ENCODE data around the gene NEIL3.

NEIL3 gene

DNA sequence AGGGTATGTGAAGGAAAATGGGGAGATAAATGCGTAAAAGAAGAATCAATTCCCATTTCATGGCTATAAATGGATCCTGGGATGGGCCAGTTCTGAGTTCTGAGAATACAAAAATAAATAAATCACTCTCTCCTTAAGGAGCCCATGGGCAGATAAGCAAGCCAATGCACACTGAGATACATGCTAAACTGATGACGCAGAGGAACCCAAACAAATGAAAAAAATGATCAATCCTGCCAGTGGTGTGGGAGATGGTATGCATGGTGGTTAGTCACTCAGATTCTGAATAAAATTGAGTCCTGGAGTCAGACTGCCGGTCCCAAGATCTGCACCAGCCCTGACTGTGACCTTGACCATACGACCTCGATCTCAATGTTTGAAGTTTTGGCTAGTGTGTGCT lies 59.7 kb downstream of the NEIL3 start:
- Histone ChIP-seq H3K36me3 (ENCODE audit: insufficient read depth, low read length) (no peaks in the 10 kb centered on the region), H3K4me3 (ENCODE audit: low read depth, low read length) (no peak overlapping the region), H3K27ac (ENCODE audit: low read depth, low read length) (no peak overlapping the region), H2AFZ (ENCODE audit: low read length, unreplicated experiment) (peak overlapping the region; percentile 26), H3K79me2 (ENCODE audit: control insufficient read depth, insufficient read depth, low read length, unreplicated experiment) (no peaks in the 10 kb centered on the region), H3K4me1 (ENCODE audit: control insufficient read depth, insufficient read depth, low read length, unreplicated experiment) (peaks cover 10% of the 10 kb centered on the region), H3K27me3 (ENCODE audit: insufficient read depth, low read length) (no peaks in the 10 kb centered on the region)

DNA sequence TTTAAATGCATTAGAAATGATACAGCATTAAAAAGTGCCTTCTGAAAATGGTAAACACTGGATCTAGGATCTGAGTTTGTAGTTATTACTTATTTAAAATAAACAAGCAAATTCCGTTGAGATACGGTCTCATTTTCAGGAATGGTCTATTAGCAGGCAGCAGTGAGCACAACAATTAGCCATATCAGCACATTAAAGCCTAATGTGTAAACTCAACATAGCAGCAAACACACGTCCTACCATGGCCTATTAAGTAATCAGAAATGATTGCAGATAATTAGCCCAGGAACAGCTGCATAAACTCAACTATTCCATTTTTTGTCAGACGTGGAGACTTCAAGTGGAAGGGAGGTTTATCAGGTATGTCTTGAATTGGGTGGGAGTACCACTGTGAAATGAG lies 61.8 kb downstream of the NEIL3 start:
- no peak overlapping the region for H3K27ac ChIP-seq (ENCODE audit: low read depth, low read length)
- peaks cover 10% of the 10 kb centered on the region for H3K4me1 ChIP-seq (ENCODE audit: control insufficient read depth, insufficient read depth, low read length, unreplicated experiment)
- no peak overlapping the region for H2AFZ ChIP-seq (ENCODE audit: low read length, unreplicated experiment)
- no peaks in the 10 kb centered on the region for H3K36me3 ChIP-seq (ENCODE audit: insufficient read depth, low read length)
- no peaks in the 10 kb centered on the region for H3K27me3 ChIP-seq (ENCODE audit: insufficient read depth, low read length)
- H3K4me3 ChIP-seq (ENCODE audit: low read depth, low read length), result no peak overlapping the region
- no peaks in the 10 kb centered on the region for H3K79me2 ChIP-seq (ENCODE audit: control insufficient read depth, insufficient read depth, low read length, unreplicated experiment)

DNA sequence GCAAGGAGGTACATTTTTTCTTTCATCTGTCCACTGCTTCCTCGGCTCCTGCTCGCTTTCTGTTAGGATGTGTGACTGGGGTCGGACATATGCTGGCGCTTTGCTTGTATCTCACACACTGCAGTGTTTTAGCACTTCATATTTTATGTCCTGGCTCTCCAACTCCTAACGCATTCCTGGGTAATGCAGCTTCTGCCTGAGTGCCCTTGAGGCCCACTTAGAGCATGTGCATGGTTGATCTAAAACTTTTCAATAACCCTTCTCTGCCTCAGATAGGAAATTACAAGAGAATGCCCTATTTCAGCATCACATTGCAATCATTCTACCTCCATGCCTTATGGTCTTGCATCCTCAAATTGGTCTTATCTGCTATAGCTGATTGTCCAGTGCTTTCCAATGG lies 65.3 kb downstream of the NEIL3 start:
- H3K27me3 ChIP-seq (ENCODE audit: insufficient read depth, low read length), result peaks cover 5% of the 10 kb centered on the region; the same call in 1 of the 2 replicates
- H2AFZ ChIP-seq (ENCODE audit: low read length, unreplicated experiment), result no peak overlapping the region
- H3K79me2 ChIP-seq (ENCODE audit: control insufficient read depth, insufficient read depth, low read length, unreplicated experiment), result no peaks in the 10 kb centered on the region
- H3K27ac ChIP-seq (ENCODE audit: low read depth, low read length), result no peak overlapping the region
- H3K4me3 ChIP-seq (ENCODE audit: low read depth, low read length), result no peak overlapping the region
- no peaks in the 10 kb centered on the region for H3K36me3 ChIP-seq (ENCODE audit: insufficient read depth, low read length)
- no peaks in the 10 kb centered on the region for H3K4me1 ChIP-seq (ENCODE audit: control insufficient read depth, insufficient read depth, low read length, unreplicated experiment)

DNA sequence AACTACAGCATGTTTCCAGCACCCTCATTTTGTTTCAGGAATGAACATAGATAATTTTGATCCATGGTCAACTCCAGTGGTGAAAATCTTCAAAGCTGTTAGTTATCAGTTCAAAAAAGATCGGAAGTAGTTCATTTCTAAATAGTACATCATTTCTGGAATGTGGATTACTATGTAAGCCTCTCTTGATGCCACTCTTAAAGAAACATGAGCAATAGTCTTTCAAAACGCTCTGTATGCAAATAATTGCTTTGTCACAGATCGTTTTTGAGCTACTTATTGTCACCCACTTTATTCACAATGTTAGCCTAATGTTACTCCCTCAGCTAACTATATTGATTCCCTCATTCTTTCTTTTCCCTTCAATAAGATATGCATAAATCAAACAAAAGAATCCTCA lies 65.7 kb downstream of the NEIL3 start:
- Histone ChIP-seq H3K4me3 (ENCODE audit: low read depth, low read length) (no peak overlapping the region), H3K79me2 (ENCODE audit: control insufficient read depth, insufficient read depth, low read length, unreplicated experiment) (no peaks in the 10 kb centered on the region), H3K27me3 (ENCODE audit: insufficient read depth, low read length) (peaks cover 5% of the 10 kb centered on the region; the same call in 1 of the 2 replicates), H3K4me1 (ENCODE audit: control insufficient read depth, insufficient read depth, low read length, unreplicated experiment) (no peaks in the 10 kb centered on the region), H3K36me3 (ENCODE audit: insufficient read depth, low read length) (no peaks in the 10 kb centered on the region), H2AFZ (ENCODE audit: low read length, unreplicated experiment) (no peak overlapping the region), H3K27ac (ENCODE audit: low read depth, low read length) (no peak overlapping the region)

DNA sequence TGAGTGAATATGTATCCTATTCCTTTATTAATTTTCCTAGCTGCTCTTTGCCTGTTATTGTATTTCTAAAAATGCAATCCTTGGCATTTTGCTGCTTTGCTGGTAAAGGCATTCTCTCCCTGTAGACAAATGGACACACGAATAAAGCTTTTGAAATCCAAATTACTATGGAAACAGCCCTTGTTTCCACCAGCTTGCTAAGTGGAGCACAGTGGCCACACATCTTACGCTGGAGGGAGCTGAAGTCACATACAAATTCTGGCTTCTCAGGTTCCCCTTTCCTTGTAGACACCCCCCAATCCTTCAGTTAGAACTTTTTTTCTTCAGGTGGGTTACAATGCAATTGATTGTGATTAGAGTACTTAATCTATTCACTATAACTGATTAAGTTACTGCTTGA lies 66.3 kb downstream of the NEIL3 start:
- H3K27me3 ChIP-seq (ENCODE audit: insufficient read depth, low read length), result peaks cover 5% of the 10 kb centered on the region; the same call in 1 of the 2 replicates
- no peak overlapping the region for H3K27ac ChIP-seq (ENCODE audit: low read depth, low read length)
- no peaks in the 10 kb centered on the region for H3K36me3 ChIP-seq (ENCODE audit: insufficient read depth, low read length)
- H3K4me1 ChIP-seq (ENCODE audit: control insufficient read depth, insufficient read depth, low read length, unreplicated experiment), result no peaks in the 10 kb centered on the region
- H2AFZ ChIP-seq (ENCODE audit: low read length, unreplicated experiment), result no peak overlapping the region
- no peak overlapping the region for H3K4me3 ChIP-seq (ENCODE audit: low read depth, low read length)
- no peaks in the 10 kb centered on the region for H3K79me2 ChIP-seq (ENCODE audit: control insufficient read depth, insufficient read depth, low read length, unreplicated experiment)

DNA sequence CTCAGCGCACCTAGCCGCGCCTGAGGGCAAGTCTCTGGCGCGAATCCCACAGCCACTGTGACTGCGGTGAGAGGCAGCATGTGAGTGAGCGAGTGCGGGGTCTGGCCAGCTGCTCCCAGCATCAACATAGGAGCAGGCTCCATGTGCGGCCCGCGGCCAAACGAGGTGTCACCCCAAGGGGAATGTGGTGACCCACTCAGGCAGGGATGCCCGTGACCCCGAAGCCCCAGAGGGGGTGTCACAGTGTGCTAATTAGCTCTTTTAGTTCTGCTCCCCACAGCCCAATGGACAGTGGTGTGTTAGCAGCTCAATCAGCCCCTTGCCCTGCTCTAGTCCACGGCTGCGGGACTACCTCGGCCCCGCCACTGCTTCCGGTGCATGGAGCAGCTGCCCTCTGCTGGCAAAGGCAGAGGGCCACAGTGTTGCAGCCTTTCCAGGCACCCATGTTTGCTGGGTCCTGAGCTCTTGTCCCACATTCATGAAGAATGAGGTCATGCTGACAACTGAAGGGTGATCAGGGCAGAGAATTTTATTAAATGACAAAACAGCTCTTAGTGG lies 71.1 kb downstream of the NEIL3 start:
- Histone ChIP-seq H3K27ac (ENCODE audit: low read depth, low read length) (no peak overlapping the region), H3K27me3 (ENCODE audit: insufficient read depth, low read length) (peaks cover 5% of the 10 kb centered on the region; the same call in 1 of the 2 replicates), H3K4me1 (ENCODE audit: control insufficient read depth, insufficient read depth, low read length, unreplicated experiment) (no peaks in the 10 kb centered on the region), H3K79me2 (ENCODE audit: control insufficient read depth, insufficient read depth, low read length, unreplicated experiment) (no peaks in the 10 kb centered on the region), H2AFZ (ENCODE audit: low read length, unreplicated experiment) (no peak overlapping the region), H3K36me3 (ENCODE audit: insufficient read depth, low read length) (no peaks in the 10 kb centered on the region), H3K4me3 (ENCODE audit: low read depth, low read length) (no peak overlapping the region)

DNA sequence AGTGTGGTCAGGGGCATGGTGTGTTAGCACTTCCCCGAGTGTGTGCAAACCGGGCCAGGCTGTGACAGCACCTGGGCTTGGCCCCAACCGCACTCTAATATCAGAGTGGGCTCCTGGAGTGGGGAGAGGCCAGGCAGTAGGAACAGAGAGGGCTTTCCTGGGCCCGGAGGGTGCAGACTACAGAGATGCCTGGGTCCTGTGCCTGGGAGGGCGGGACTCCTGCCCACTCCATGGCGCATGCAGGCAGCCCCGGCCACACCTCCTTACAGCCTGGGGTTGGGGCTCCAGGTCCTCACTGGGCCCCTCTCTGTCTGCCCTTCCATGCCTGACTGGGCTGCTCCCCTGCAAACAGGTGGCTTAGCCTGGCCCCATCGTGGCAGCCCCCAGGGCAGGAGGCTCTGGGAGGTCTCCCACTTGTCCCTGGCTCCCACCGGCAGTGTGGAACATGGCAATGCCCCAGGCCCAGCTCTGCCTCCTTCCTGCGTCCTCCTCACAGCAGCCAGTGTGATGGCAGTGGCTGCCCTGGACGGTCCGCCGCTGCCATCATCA lies 72.2 kb downstream of the NEIL3 start:
- Histone ChIP-seq H3K4me1 (ENCODE audit: control insufficient read depth, insufficient read depth, low read length, unreplicated experiment) (no peaks in the 10 kb centered on the region), H2AFZ (ENCODE audit: low read length, unreplicated experiment) (no peak overlapping the region), H3K4me3 (ENCODE audit: low read depth, low read length) (no peak overlapping the region), H3K79me2 (ENCODE audit: control insufficient read depth, insufficient read depth, low read length, unreplicated experiment) (no peaks in the 10 kb centered on the region), H3K36me3 (ENCODE audit: insufficient read depth, low read length) (no peaks in the 10 kb centered on the region), H3K27me3 (ENCODE audit: insufficient read depth, low read length) (peaks cover 5% of the 10 kb centered on the region; the same call in 1 of the 2 replicates), H3K27ac (ENCODE audit: low read depth, low read length) (no peak overlapping the region)

DNA sequence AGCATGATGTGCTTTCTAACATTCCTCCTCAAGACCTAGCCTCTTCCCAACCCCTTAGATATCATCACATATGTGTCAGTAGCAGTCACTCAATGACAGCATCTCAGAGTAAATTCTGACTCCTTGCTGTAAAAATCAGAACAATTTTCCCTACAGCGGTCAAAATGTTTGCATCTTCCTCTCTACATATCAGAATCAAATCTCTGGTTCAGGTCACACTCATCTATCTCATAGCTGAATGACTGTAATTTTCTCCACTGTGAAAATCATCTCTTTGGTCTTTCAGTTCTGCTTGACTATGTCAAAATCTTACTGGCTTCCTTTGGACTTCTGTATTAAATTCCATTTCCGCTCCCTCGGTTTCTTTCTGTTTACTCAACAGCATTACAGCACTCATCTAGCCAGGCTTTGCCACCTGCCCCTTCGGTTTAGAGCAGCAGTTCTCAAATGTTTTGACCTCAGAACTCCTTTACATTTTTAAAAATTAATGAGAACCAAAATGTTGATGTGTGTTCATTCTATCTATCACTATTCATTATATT lies 75.3 kb downstream of the NEIL3 start:
- H3K27ac ChIP-seq (ENCODE audit: low read depth, low read length), result no peak overlapping the region
- no peaks in the 10 kb centered on the region for H3K27me3 ChIP-seq (ENCODE audit: insufficient read depth, low read length)
- no peaks in the 10 kb centered on the region for H3K79me2 ChIP-seq (ENCODE audit: control insufficient read depth, insufficient read depth, low read length, unreplicated experiment)
- no peaks in the 10 kb centered on the region for H3K36me3 ChIP-seq (ENCODE audit: insufficient read depth, low read length)
- peaks cover 1% of the 10 kb centered on the region for H3K4me1 ChIP-seq (ENCODE audit: control insufficient read depth, insufficient read depth, low read length, unreplicated experiment)
- no peak overlapping the region for H2AFZ ChIP-seq (ENCODE audit: low read length, unreplicated experiment)
- H3K4me3 ChIP-seq (ENCODE audit: low read depth, low read length), result no peak overlapping the region

DNA sequence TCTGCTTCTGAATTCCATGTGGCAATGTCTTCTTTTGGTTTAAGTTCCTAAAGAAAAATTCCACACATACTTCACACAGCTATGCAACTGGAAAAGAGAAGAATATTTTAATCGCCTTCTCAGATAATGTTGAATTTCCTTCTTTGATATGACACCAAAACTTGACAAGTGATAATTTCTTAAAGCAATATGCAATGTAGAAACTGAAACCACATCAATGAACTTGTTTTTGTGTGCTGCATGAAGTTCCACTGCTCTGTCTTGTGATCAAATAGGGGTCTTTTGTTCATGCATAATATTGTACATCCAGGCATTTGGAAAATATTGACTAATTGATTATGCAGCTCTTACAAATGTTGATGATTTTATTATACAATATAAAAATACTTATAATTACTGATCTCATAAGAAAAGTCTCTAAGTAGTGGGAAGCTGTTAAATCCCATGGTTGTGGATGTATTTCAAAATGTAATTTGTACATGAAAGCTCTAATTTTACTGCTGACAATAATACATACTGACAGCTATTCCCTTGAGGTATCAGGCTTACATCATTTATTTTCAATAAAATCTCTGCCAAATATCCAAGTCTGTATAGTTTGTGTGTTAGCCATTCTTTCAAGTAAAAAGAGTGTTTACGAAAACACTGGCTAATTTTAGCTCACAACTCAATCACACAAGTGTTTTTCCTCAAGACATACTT lies 76.1 kb downstream of the NEIL3 start:
- no peak overlapping the region for H3K4me3 ChIP-seq (ENCODE audit: low read depth, low read length)
- H3K27ac ChIP-seq (ENCODE audit: low read depth, low read length), result no peak overlapping the region
- no peaks in the 10 kb centered on the region for H3K36me3 ChIP-seq (ENCODE audit: insufficient read depth, low read length)

DNA sequence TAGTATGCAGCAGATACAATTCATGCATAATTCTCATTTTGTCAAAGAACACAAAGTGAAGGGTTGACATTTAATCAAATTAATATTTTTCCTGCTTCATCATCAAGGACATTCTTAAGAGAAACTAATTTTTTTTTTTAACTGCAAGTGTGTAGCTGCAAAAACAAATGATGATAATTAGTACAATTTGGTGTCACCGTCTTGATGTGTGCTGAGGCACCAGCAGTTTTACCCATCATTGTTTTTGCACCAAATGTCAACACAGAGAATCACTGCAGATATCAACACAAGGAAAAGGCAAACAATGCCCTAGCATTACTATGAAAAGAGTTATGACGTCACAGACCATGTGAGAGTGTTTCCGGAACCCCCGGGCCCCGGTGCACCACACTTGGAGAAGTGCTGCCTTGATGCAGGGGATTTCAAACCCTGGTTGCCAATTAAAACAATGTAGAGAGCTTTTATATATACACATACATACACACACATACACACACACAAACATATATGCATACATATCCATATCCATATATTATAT lies 76.7 kb downstream of the NEIL3 start:
- H3K36me3 ChIP-seq (ENCODE audit: insufficient read depth, low read length), result no peaks in the 10 kb centered on the region

More for the DNA sequence above, 76.1 kb downstream of the NEIL3 start:
- Histone ChIP-seq H3K4me1 (ENCODE audit: control insufficient read depth, insufficient read depth, low read length, unreplicated experiment) (peaks cover 4% of the 10 kb centered on the region), H2AFZ (ENCODE audit: low read length, unreplicated experiment) (no peak overlapping the region), H3K27me3 (ENCODE audit: insufficient read depth, low read length) (no peaks in the 10 kb centered on the region), H3K79me2 (ENCODE audit: control insufficient read depth, insufficient read depth, low read length, unreplicated experiment) (no peaks in the 10 kb centered on the region)

More for the DNA sequence above, 76.7 kb downstream of the NEIL3 start:
- no peaks in the 10 kb centered on the region for H3K27me3 ChIP-seq (ENCODE audit: insufficient read depth, low read length)
- no peak overlapping the region for H3K4me3 ChIP-seq (ENCODE audit: low read depth, low read length)
- H3K79me2 ChIP-seq (ENCODE audit: control insufficient read depth, insufficient read depth, low read length, unreplicated experiment), result no peaks in the 10 kb centered on the region
- no peak overlapping the region for H2AFZ ChIP-seq (ENCODE audit: low read length, unreplicated experiment)
- no peak overlapping the region for H3K27ac ChIP-seq (ENCODE audit: low read depth, low read length)
- H3K4me1 ChIP-seq (ENCODE audit: control insufficient read depth, insufficient read depth, low read length, unreplicated experiment), result peaks cover 4% of the 10 kb centered on the region

Data from ACC112 (cell line).